ENCODE data around the gene ARHGAP42. TPM values are rescaled to one million over a fixed set of nuclear protein-coding genes. Genes with fewer than 3 reads are reported as not detected.

The ARHGAP42 gene
- total RNA-seq, 1 experiment from 2014 or later, result 7.1 TPM

GRCh38 chr11:100857236-100858005 is 170.3 kb downstream of the ARHGAP42 start:
- no peak for TF ChIP-seq TCF7L2 (IDR thresholded peaks at IDR 0.05; ENCODE audit: low read depth, low read length)
- TF ChIP-seq REST (IDR thresholded peaks at IDR 0.05; ENCODE audit: insufficient read depth in 1 of 2, low read depth in 2 of 2, low read length in 1 of 2), result no peak
- TF ChIP-seq CTCF (IDR thresholded peaks at IDR 0.05), result no peak
- TF ChIP-seq POLR2AphosphoS5 (IDR thresholded peaks at IDR 0.05; ENCODE audit: low read depth, low read length), result no peak
- TF ChIP-seq SIN3A (IDR thresholded peaks at IDR 0.05; ENCODE audit: borderline replicate concordance, insufficient read depth, low read depth, low read length), result no peak
- ATAC-seq (no peak), DNase-seq (ENCODE audit: low read depth, low spot score) (no peak)
- in situ Hi-C loops (cut with HindIII; ENCODE audit: low pct_unique_long_range_greater_than_20kb, low sequenced_read_pairs) (no loop called here), intact Hi-C loops (cut with micrococcal nuclease; ENCODE audit: unreplicated experiment) (loop anchor here (2.0 kb wide), 1 partner anchor 175 kb away; no protein-coding TSS in a partner anchor)
- no TSS peak for BruUV-seq (replicated peaks)
- CTCF ChIA-PET, result no interaction called here
- H3K27me3 ChIP-seq (ENCODE audit: control insufficient read depth, insufficient read depth, low read length), result no peaks in the 10 kb centered on the region
- no peaks in the 10 kb centered on the region for H3K36me3 ChIP-seq (ENCODE audit: control insufficient read depth, insufficient read depth, low read length)
- H3K4me1 ChIP-seq (ENCODE audit: control insufficient read depth, insufficient read depth, low read length), result no peaks in the 10 kb centered on the region
- no peak overlapping the region for H3K27ac ChIP-seq (ENCODE audit: low read length)
- no peaks in the 10 kb centered on the region for H3K9me3 ChIP-seq (ENCODE audit: control insufficient read depth, insufficient read depth, low read depth, low read length)
- no peak overlapping the region for H3K4me3 ChIP-seq (ENCODE audit: low read depth in 2 of 2, low read length in 2 of 2)
- POLR2A ChIA-PET, result no interaction called here

GRCh38 chr11:100860318-100861155 is 173.4 kb downstream of the ARHGAP42 start:
- Histone ChIP-seq H3K27ac (ENCODE audit: low read length) (no peak overlapping the region), H3K9me3 (ENCODE audit: control insufficient read depth, insufficient read depth, low read depth, low read length) (no peaks in the 10 kb centered on the region), H3K36me3 (ENCODE audit: control insufficient read depth, insufficient read depth, low read length) (no peaks in the 10 kb centered on the region), H3K4me3 (ENCODE audit: low read depth in 2 of 2, low read length in 2 of 2) (no peak overlapping the region), H3K4me1 (ENCODE audit: control insufficient read depth, insufficient read depth, low read length) (no peaks in the 10 kb centered on the region), H3K27me3 (ENCODE audit: control insufficient read depth, insufficient read depth, low read length) (no peaks in the 10 kb centered on the region)
- POLR2A ChIA-PET, result no interaction called here
- in situ Hi-C loops (cut with HindIII; ENCODE audit: low pct_unique_long_range_greater_than_20kb, low sequenced_read_pairs) (no loop called here), intact Hi-C loops (cut with micrococcal nuclease; ENCODE audit: unreplicated experiment) (no loop called here)
- no TSS peak for BruUV-seq (replicated peaks)
- ATAC-seq (no peak), DNase-seq (ENCODE audit: low read depth, low spot score) (no peak)
- CTCF ChIA-PET, result no interaction called here
- no peak for TF ChIP-seq POLR2AphosphoS5 (IDR thresholded peaks at IDR 0.05; ENCODE audit: low read depth, low read length)
- no peak for TF ChIP-seq TCF7L2 (IDR thresholded peaks at IDR 0.05; ENCODE audit: low read depth, low read length)
- no peak for TF ChIP-seq CTCF (IDR thresholded peaks at IDR 0.05)
- TF ChIP-seq REST (IDR thresholded peaks at IDR 0.05; ENCODE audit: insufficient read depth in 1 of 2, low read depth in 2 of 2, low read length in 1 of 2), result no peak
- TF ChIP-seq SIN3A (IDR thresholded peaks at IDR 0.05; ENCODE audit: borderline replicate concordance, insufficient read depth, low read depth, low read length), result no peak

Data from Panc1 (cell line).